NCI-H1417 (cell line): Measurements from ENCODE around the gene GSTCD.
"Not testable (repeated sequence)": the region's sequence is repeated elsewhere in the genome, so short reads cannot be mapped to it uniquely, and the experiment has no call there.

Experiments used
- DNase-seq, 3 experiments: peaks; one replicate each; lab custom pipeline; 2025; lab: John Stamatoyannopoulos, UW

The GSTCD gene, protein sequence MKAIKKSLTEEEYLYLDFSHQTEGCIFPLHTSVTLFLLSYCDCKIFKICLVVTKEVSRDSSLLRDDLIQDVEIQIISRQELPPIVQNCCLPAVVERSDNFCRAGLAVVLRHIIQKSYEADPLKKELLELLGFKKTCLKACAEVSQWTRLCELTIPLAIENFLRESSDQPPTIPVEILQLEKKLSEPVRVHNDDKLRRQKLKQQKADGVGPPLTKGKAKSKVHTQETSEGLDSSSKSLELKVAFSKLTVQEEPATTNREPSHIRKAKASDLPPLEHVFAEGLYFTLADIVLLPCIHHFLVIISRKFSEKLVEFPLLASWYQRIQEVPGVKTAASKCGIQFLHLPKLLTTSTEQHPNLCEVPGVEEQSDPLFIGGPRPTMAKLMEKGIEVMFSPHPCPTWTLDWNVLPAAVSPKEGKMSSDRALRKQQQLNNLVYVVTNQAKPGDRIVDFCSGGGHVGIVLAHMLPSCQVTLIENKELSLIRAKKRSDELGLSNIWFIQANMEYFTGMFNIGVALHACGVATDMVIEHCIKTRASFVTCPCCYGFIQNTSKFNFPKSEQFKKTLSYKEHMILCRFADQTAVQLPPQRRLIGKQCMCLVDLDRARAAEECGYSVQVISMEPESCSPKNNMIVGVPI

DNA sequence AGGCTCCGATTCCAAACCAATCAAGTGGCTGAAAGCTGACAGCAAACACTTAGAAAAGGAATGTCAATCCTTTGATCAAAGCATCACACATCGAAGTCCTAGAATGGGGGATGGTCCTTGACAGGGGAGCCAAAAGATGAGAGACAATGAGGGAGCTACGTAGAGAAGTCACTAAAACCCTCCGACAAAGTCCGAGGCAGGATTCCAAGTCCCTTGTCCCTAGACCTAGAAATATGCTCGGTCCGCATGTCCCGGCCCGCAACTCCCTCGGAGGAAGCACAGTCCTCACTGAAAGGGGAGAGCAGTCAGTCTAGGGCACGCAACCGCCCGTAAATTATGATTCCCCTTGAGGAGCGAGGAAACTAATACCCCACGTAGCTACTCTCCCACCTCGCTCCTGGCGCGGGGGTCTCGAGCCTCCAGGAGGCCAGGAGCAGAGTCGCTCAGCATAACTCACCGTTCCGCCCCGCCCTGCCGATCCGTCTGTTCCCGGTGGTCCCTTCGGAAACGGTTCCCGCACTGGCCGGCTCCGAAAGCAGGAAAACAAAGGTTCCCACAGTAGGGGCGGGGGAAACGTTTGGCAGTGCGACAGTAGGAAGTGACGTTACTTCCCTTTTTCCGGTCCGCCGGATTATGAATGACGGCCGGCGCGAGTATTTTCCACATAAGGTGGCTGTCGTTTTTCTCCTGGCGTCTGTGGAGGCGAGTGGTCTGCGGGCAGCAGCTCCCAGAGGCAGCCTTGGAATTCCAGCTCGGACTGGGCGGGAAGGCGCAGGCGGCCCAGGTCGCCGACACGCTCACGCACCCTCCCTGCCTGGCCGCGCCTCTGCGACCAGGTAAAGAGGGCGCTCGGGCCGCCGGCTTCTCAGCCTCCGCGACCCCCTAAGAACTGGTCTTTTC is at the start of gene GSTCD, which contains the start of gene INTS12:
Gene GSTCD (plus strand): TSS at position 604 of the 900 bp plus-strand sequence. CDS start 8,830 bp downstream, outside the sequence.
Gene INTS12 (minus strand): TSS at position 509 of the 900 bp plus-strand sequence. CDS start 8,684 bp downstream, outside the sequence.
- DNase-seq: peak; percentile 88 to 96 (median 93)

DNA sequence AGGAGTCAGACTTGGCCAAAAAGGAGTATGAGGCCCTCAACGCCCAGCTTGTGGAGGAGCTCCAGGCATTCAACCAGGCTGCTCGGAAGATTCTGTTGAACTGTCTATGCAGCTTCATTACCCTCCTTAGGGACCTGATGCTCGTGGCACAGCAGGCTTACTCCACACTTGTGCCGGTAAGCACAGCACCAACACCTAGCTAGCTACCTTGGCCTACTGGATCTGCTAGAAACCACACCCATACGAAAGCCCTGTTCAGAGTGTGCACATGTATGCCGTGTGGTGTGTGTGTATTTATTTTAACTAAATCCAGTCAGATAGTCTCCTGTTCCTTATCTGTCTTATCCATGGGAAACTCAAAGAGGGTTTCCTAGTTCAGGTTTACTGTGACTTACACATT is 49.4 kb upstream of the GSTCD start:
- DNase-seq: no peak

DNA sequence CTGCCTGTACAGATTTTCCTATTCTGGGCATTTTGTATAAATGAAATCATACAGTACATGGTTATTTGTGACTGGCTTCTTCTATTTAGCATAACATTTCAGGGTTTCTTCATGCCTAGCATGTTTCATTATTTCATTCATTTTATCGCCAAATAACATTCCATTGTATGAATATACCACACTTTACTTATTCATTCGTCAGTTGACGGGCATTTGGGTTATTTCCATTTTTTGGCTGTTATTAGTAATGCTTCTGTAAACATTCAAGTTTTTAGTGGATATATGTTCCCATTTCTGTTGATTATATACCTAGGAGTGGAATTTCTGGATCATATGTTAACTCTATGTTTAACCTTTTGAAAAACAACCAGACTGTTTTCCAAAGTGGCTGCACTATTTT is 47.6 kb upstream of the GSTCD start:
- DNase-seq: no peak

DNA sequence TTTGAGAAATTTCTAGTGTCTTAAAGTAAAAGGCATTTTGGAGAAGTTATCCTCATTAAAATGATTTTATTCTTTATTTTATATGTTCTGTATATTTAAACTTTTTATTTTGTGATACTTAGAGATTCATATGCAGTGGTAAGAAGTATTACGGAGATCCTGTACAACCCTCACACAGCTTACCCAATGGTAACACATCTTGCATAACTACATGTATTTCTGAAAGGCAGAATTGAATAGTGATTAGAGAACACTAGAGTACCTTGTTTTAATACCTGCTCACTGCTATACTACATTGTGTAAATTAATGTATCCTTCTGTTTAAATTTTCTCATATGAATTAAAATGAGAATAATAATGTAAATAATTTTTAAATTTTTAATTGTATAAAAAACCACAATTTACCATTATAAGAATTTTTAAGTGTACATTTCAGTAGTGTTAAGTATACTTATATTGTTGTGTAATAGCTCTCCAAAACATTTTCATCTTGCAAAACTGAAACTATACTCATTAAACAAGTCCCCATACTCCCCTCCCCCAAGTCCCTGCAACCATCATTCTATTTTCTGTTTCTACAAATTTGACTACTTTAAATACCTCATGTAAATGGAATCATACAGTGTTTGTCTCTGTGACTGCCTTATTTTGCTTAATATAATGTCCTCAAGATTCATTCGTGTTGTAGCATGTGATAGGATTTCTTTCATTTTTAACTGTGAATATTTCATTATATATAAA is 45.5 kb upstream of the GSTCD start:
- no peak for DNase-seq

DNA sequence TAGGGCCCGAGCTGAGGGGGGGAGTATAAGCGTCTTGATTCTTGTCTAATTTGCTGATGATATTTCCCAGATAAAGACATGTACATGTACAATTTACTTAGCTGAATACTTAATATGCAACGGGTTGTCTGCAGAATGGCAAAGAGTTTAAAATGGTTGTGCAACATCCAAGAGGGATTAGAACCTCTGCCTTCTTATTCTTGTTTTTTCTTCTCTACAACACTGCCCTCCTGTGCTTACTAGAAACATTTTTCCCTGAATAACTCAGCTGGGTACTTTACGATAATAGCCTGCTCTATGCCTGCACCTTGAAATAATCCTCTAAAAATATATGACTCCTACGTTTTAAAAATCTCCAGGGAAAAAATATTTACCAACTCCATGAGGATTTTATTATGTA is 41.9 kb upstream of the GSTCD start:
- peak in 1 of 3 experiments; percentile 56 for DNase-seq

DNA sequence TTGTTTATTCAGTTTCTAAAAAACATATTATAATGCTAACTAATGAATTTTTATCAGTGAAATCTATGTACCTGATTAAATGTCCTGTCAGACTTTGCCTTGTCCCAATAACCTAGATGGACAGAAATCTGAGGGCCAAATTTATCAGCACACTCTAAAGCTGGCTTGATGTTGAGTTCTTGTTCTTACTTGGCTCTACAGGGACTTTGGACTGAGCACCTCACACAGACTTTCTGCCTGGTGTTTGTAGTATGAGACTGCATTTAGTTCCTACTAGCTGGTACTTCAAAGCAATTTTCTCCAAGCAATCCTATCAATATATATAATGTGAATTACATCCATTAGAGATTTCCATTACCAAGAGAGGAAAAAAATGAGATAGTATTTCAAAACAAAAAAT is 37.9 kb upstream of the GSTCD start:
- DNase-seq: no peak

DNA sequence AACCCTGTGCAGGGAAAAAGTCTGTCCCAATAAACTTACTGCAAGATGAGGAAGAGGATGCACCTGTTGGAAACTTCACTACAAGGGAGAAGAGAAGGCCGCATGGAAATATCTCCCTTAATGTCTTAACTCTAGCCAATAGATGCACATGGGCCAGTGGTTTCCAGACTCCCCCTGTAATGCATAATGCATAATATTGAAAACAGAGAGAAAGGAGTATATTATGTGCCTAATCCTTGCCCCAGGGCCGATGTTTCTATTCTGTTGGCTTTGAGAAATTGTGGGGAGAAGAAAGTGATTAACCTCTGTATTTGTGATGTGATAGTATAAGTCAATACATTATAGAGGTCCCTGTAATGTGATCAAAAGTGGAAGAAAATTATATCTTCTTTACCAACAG is 37.3 kb upstream of the GSTCD start:
- DNase-seq: no peak

DNA sequence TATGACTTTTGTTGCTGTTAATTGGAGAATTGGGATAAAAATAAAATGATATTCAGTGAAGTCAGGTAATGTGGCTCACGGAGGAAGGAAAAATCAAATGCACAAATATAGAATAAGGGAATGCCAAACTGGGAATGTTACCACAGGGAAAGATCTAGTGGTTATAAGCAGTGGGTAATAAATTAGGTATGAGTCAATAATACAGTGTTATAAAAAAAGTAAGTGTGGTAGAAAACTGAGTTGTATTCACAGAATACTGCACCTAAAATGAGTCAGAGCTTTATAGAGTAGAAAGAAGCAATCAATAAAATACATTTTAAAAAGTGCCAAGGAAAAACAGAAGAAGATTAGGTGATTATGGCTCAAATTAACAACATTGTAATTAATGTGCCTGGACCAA is 34.6 kb upstream of the GSTCD start:
- DNase-seq: no peak

DNA sequence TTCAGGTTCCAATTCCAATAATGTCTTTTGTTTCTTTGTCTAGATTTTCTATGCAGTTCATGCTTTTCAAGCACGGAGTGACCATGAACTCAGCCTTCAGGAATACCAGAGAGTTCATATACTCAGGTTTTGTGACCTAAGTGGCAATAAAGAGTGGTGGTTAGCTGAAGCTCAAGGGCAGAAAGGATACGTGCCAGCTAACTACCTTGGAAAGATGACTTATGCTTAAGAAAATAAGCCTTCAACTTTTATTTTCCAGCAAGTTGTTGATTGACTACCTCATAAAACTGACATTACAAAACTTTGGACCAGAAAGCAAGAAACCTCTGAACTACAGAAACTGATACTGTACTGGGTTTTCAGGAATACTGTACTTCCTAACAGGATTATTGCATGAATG is 30.9 kb upstream of the GSTCD start:
- DNase-seq: no peak

DNA sequence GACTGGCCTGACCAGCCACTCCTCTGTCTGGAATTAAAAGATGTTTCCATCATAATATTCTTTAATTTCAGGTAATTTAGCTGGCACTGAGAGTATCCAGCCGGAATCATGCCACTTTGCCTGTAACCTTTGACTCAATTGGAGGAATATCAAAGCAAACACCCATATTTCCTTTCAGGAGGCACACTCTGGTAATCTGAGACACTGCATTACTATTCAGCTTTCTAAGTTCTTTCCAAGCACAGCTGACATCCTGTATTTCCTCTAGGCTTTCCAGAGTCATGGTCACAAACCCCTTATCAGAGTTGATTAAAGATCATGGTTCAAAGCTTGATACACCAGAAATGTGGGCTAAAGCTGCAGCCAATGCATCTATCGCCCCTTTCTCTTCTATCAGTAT is 29.4 kb upstream of the GSTCD start:
- no peak for DNase-seq

DNA sequence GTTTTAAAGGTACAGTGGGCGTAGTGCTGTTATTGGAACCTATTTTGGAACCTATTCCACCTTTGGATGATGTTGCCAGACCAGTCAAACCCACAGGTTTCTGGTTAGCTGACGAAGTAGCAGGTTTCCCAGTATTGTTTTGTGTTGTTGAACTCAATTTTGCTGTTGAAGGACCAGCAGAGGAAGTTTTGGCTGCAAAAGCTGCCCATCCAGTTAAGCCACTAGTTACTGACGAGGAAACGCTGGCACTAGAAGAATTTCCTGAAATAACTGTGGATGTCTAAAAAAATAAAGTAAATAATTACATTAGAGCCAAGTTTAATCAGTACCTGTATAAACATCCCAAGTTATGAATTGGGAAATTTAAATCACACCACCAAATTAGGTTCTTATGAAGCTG is 25.5 kb upstream of the GSTCD start:
- DNase-seq: no peak

DNA sequence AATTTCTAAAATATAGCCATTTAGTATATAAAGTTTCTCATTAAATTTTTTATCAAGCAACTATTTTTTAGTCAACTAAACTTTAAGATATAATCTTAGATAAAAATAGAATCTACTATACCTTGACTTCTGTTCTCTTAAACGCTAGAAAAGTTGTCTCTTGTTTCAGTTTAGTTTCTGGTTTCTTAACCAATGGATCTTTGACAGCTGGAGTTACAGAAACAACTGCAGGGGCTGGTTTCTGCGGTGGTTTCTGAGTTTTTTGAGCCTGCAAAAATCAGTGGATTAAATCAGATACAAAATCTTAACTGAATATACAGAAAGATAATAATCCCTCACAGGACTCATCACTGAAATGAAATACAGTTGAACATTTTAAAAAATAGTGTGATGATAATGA is 22.0 kb upstream of the GSTCD start:
- DNase-seq: no peak

DNA sequence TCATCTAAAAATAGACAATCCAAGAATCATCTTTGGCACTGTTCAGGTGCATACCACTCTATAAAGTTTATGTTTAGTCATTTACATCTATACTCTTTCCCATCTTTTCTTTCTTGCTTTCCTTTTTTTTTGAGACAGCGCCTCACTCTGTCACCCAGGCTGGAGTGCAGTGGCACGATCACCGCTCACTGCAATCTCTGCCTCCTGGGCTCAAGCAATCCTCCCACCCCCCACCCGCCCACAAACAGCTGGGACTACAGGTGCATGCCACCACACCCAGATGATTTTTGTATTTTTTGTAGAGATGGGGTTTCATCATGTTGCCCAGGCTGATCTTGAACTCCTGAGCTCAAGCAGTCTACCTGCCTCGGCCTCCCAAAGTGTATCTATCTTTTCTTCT is 13.8 kb upstream of the GSTCD start:
- not testable (repeated sequence) for DNase-seq

DNA sequence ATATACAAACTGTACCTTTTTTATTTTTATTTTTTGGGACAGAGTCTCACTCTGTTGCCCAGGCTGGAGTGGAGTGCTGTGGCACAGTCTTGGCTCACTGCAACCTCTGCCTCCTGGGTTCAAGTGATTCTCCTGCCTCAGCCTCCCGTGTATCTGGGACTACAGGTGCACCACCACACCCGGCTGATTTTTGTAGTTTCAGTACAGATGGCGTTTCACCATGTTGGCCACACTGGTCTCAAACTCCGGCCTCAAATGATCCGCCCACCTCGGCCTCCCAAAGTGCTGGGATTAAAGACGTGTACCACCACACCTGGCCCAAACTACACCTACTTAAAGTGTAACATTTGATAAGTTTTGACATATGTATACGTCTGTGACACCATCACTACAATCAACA is 12.8 kb upstream of the GSTCD start:
- not testable (repeated sequence) for DNase-seq

DNA sequence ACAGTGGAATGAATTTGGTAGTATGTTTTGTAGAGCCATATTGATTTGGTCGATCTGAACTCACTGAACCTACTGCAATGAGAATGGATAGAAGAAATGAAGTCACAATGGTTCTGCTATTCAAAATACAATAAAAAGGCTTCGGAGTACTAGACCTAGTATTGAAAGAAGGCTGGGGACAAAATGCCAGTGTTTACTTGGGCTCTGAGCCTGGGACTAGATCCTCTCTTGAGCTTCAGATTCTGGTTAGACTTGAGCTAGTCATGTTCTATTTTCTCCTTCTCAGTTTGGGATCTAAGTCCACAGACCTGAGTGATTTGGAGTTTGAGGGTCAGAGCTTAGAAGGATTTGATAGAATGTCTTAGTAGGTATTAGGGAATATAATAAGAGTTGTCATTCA is 10.0 kb upstream of the GSTCD start:
- no peak for DNase-seq

DNA sequence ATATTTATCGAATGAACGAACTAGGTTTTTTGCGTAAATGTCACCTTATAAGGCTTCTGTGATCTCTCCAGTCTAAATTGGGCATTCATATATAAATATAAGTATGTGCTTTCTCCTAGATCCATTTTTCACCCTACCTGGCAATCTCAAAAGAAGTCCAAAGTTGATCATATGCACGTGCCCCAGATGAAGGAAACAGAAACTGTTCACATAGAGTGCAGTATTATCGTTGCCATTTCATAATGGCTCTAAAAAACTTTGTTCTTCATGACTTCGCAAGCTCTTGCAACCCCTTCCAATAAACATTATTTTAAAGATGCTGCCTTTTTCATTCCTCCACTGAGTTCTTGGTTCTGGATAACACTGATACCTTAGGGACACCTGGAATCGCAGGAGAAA is 803 bp upstream of the GSTCD start:
- no peak for DNase-seq

DNA sequence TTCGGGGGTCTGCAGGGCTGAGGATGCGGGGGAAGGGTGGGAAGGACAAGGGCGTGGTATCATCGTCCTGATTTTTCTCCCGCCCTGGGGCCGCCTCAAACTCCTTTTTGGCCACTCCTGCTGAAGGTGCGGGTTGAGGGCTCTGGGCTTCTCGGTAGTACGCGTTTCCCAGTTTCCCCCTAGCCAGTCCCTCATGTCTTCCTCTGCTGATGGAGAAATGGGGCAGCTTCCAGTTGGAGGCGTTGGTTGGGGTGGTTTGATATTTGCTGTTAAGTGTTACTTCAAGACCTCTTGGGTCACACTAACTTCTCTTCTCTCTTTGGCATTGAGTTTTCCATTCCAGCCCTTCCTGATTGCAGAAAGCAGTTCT is 482 bp downstream of the GSTCD start:
- DNase-seq: peak in 2 of 3 experiments; percentile 74

DNA sequence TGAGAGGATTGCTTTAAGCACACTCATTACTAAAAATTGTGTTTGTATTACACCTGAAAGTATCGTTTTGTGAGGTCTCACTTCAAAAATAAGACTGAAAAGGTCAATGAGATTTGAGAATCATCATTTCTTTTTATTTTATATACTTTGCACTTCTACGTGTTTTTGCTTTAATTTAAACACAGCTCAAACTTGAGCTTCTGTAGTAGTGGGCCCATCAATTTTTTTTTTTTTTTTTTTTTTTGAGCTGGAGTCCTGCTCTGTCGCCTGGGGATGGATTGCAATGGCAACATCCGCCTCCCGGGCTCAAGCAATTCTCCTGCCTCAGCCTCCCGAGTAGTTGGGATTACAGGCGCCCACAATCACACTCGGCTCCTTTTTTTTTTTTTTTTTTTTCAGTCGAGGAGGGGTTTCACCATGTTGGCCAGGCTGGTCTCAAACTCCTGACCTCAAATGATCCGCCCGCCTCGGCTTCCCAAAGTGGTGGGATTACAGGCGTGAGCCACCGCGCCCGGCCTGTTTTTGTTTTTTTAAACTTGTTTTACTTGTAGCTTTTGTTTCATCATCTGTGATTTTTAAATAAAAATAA is 1.5 kb downstream of the GSTCD start:
- peak in 2 of 3 experiments; percentile 29 to 74 for DNase-seq

DNA sequence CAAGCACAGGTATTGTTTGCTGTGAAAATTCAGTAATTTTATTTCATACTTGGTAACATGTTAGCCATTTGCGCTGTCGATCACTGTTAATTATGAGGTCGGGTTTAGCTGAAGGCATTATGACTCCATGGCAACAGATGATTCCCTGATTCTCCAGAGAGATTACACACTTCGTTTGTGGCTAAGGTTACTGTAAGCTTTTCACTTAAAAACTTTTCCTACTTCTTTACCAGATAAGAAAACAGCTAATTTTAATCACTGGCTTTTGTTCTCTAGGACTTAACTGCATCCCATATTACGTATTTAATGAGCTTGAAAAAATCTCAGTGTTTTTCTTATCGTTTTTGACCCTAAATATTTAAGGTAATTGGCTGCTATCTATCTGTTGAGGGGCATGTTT is 2.1 kb downstream of the GSTCD start:
- DNase-seq: peak in 2 of 3 experiments; percentile 29 to 83

DNA sequence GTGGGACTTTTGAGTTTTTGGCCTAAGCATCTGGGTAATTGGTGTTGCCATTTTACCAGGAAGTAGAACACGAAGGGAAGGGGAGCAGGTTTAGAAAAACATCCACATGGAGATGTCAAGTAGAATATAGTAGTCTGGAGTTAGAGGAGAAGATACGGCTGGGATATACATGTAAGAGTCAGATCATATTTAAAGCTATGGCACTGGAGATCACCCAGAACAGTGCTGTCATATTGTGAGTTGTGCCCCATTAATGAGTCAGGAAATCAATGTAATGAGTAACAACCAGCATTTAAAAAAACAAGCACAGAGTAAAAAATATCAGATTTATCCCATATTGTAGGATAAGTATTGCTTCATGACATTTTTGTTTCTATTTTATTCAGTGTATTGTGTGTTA is 4.2 kb downstream of the GSTCD start:
- DNase-seq: no peak

DNA sequence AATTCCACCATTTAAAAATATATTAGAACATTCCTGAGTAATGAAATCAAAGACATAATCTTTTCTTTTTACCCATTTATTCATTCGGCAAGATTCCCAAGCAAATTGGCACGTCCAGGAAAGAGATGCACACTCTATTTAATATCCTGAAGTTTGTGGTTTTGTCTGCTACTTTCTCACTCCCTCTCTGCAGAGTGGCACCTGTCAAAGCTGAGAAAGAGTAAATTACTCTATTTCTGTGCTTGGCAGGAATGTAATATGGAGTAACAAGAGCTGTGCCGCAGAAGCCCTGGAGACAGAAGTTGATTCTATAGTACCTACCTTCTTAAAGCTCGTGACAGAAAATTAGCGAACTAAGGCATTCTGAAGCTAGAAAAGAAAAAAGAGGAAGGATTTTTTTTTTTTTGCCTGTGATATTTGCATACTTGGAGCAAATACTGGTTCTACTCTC is 5.5 kb downstream of the GSTCD start:
- no peak for DNase-seq
